Ishikawa (cell line): ENCODE data around the gene ASRGL1.

Experiments used
- CEBPB ChIP-seq: IDR thresholded peaks from 2 replicates; pipeline ENCODE4 v1.6.1; 2012
- CREB1 ChIP-seq: IDR thresholded peaks from 2 replicates; pipeline ENCODE4 v1.6.1; 2012; ENCODE audit warnings: low read depth
- EGR1 ChIP-seq: IDR thresholded peaks from 2 replicates; pipeline ENCODE4 v1.6.1; 2012
- EP300 ChIP-seq: IDR thresholded peaks from 2 replicates; pipeline ENCODE4 v1.6.1; 2012; ENCODE audit warnings: borderline replicate concordance
- FOXM1 ChIP-seq: IDR thresholded peaks from 2 replicates; pipeline ENCODE4 v1.6.1; 2012; ENCODE audit warnings: low read depth, borderline replicate concordance
- MAX ChIP-seq: IDR thresholded peaks from 2 replicates; pipeline ENCODE4 v1.6.1; 2012
- NFIC ChIP-seq: IDR thresholded peaks from 2 replicates; pipeline ENCODE4 v1.6.1; 2012
- RAD21 ChIP-seq: IDR thresholded peaks from 2 replicates; pipeline ENCODE4 v1.6.1; 2012; ENCODE audit warnings: low read depth
- REST ChIP-seq: IDR thresholded peaks from 2 replicates; pipeline ENCODE4 v1.6.1; 2012; ENCODE audit warnings: low read depth, mild to moderate bottlenecking
- TAF1 ChIP-seq: IDR thresholded peaks from 2 replicates; pipeline ENCODE4 v1.6.1; 2012; ENCODE audit warnings: low read depth, mild to moderate bottlenecking
- TCF12 ChIP-seq: IDR thresholded peaks from 2 replicates; pipeline ENCODE4 v1.6.1; 2012; ENCODE audit warnings: low read depth
- TEAD4 ChIP-seq: IDR thresholded peaks from 2 replicates; pipeline ENCODE4 v1.6.1; 2012
- USF1 ChIP-seq: IDR thresholded peaks from 2 replicates; pipeline ENCODE4 v1.6.1; 2012
- YY1 ChIP-seq: IDR thresholded peaks from 2 replicates; pipeline ENCODE4 v1.6.1; 2012; ENCODE audit warnings: low read depth
- ZBTB7A ChIP-seq: IDR thresholded peaks from 2 replicates; pipeline ENCODE4 v1.6.1; 2012; ENCODE audit warnings: low read depth

The ASRGL1 gene

GRCh38 chr11:62307950-62308349 lies 29.3 kb upstream of the ASRGL1 start:
- TF ChIP-seq USF1 (no peak), ZBTB7A (no peak), FOXM1 (no peak), EGR1 (no peak), REST (no peak), TAF1 (no peak), MAX (no peak), CREB1 (no peak), RAD21 (no peak), YY1 (no peak), NFIC (no peak), EP300 (no peak), TEAD4 (no peak), TCF12 (no peak), CEBPB (no peak)

GRCh38 chr11:62309991-62310390 lies 27.3 kb upstream of the ASRGL1 start:
- TF ChIP-seq USF1 = no peak

GRCh38 chr11:62315431-62315830 lies 21.8 kb upstream of the ASRGL1 start:
- TF ChIP-seq ZBTB7A (no peak), YY1 (no peak), EP300 (no peak), FOXM1 (no peak), NFIC (no peak), RAD21 (no peak), TEAD4 (no peak), TAF1 (no peak), REST (no peak)

- no peak for TF ChIP-seq MAX
- TF ChIP-seq REST = no peak
- TF ChIP-seq FOXM1 = no peak
- no peak for TF ChIP-seq ZBTB7A
- no peak for TF ChIP-seq EP300
- no peak for TF ChIP-seq RAD21
- no peak for TF ChIP-seq CEBPB
Measured at GRCh38 chr11:62322524-62322923, 14.7 kb upstream of the ASRGL1 start.

GRCh38 chr11:62324731-62325556 lies 12.3 kb upstream of the ASRGL1 start:
- TF ChIP-seq YY1 = no peak
- no peak for TF ChIP-seq CREB1
- no peak for TF ChIP-seq NFIC
- TF ChIP-seq RAD21 = peak; percentile 89
